Limb (tissue), 2 donors: Measurements from ENCODE around the gene GDPD5.

Source experiments
- DNase-seq, 2 donors: peaks; one replicate each; pipeline ENCODE4 v3.0.0-alpha.2; 2016; ENCODE audit errors: extremely low spot score in 2 of 2

GDPD5 gene

DNA sequence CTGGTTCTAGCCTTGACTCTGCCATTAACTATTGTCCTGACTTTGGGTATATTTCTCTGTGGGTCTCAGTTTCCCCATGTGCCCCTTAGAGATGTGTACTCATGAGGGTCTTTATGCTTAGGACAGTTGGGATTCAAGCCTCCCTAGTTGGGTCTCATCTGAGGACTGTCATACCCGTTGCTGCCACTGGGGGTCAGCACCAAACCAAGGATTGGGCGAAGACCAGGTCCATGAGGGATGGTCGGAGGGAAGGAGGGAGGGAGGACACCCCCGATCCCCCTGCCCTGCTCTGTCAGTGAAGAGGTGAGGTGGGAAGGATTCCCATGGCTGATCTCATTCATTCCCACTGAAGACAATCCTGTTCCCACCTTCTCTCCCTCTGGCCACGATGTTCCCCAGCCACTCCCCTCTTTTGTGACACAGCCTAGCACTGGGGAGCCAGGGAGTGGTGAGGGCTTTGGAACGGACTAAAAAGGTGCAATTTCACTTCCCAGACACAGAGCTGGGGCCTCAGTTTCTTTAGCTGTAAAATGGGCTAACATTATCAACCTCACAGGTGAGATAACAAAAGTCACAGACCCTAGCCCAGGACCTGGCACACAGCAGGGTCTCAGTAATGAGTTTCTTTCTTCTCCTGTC, 80.3 kb downstream of the GDPD5 start:
- DNase-seq = peak; percentile 48 to 86

DNA sequence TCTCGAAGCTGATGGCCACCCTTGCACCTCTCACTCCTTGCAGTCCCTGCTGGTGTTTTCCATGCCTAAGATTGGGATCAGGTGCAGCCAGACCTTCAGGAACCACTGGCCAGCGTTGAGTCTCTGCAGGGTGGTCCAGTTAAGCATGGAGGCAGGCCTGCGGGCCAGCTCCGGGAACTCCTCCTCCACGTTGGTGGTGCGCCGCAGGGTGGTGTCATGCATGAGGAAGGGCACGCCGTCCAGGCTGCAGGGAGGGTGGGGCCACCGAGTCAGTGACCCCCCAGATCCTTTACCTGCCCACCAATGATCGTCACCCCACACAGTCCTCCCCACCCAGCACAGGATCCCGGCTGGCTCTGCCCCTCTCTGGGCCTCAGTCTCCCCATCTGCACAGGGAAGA, 82.7 kb downstream of the GDPD5 start:
- DNase-seq = no peak

DNA sequence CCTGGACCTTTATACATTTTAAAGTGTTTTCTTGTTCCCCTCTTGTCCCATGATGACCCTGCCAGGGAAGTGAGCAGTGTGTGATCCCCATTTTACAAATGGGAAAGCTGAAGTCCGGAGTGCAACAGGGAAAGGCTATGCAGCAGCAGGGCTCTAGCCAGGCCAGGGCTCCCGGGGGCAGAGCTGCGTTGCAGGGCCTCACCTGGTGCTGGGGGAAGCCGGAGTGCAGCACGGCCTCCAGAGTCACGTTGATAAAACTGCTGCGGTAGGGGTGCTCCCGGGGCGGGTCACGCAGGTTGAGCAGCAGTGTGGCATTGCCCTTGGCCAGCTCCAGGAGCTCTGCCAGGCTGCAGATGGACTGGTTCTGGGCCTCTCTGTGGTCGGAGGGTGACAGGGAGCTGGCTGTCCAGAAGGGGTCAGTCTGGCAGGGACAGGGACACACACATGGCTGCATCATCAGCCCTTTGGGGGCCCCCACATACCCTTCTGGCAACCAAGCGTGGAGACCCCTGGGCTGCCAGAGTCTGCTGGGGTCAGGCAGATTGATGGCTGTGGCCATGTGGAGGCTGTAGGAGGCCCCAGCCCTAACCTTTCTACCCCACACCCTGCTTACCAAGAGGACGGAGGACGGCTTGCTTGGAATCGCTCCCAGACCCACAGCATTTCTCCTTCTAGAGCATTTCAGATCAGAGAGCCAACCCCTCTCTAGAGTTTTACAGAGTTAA, 83.4 kb downstream of the GDPD5 start:
- DNase-seq = no peak

DNA sequence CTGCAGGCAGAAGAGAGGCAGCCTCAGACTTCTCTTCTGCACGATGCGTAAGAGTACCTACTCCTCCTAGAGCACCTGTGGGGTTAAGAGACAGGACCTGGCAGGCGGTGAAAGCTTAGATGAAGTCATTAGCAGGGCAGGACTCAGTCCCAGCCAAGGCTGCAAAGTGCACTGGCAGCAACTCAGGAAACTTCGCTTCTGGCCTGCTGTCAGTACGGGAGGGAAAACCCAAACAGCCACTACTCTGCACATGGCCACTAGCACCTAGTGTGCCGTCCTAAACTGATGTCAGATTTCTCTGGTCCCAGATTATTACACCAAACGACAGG, 84.0 kb downstream of the GDPD5 start:
- DNase-seq = no peak

DNA sequence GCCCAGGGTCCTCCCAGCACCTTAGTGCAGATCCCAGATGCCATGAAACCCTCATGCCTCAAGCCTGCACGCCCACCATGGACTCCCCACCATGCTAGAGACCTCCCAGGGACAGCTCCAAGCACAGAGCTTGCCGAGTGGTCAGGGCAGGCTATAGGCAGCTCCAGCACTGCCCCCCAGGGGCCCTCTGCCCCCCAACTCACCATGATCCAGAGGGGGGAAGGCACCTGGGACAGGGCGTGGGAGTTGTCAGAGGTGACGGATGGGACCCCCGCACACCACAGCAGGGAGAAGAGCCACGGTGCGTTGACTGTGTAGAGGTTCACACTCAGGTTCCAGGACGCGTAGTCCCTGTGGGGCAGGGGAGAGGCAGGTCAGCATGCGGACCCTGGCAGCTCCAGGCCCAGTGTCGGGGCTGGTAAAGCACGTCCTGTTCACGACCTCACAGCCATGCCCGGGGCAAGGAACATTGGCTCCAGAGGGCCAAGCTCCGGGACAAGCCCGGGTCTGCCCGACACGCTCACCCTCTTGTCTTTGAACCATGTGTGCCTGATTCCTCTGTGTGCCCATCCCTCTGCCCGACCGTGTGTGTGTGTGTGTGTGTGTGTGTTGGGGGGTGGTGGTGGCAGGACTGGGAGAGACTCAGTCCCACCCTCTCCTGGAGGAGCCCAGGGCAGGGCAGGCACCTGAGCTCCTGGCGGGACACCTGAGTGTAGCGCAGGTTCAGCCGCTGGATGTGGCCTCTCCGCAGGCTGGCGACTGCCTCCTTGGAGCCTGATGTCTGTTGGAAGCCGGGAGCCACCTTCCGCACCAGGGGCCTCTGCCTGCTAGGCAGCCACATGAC, 84.6 kb downstream of the GDPD5 start:
- no peak for DNase-seq

DNA sequence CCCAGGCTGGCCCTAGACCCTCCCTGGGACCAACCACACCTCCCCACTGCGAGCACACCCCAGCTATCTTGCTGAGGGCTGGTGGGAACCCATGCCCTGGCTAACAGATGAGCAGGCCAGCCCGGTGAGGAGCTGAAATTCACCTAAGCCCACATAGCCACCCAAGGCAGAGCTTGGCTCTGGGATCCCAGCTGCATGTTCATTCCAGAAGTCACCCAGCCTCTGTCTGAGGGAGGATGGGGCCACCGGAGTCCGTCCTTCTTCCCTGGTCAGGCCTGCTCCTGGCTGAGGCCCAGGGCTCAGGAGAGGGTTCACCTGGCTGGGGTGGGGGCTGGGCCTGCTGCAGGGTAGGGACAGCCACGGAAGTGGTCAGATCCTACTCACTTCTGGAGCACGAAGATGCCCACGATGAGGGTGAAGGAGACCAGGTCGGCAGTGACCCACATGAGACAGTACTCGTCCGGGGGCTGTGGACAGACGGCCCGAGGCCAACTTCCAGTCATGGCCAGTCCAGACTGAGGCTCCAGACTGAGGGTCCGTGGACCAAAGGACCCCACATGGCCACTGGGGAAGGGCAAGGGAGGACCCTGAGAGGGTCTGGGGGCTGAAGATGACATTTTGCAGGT, 86.1 kb downstream of the GDPD5 start:
- DNase-seq = no peak

DNA sequence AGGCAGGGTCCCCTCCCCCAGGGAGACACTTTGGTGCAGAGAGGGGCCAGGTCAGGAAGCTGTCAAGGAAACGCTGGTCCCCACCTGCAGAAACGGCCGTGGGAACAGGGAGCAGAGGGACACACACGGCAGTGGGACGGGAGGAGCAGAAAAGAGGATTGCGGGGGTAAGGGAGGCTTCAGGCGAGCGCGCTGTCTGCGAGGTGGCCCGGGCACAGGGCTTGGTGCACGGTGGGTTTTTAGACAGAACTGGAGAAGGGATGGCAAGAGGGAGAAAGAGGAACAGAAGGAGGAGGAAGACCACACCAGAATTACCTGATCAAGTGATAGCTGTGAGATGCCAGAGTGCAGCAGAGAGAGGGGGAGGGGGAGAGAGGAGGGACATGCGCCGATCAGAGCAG, 86.7 kb downstream of the GDPD5 start:
- DNase-seq = no peak

DNA sequence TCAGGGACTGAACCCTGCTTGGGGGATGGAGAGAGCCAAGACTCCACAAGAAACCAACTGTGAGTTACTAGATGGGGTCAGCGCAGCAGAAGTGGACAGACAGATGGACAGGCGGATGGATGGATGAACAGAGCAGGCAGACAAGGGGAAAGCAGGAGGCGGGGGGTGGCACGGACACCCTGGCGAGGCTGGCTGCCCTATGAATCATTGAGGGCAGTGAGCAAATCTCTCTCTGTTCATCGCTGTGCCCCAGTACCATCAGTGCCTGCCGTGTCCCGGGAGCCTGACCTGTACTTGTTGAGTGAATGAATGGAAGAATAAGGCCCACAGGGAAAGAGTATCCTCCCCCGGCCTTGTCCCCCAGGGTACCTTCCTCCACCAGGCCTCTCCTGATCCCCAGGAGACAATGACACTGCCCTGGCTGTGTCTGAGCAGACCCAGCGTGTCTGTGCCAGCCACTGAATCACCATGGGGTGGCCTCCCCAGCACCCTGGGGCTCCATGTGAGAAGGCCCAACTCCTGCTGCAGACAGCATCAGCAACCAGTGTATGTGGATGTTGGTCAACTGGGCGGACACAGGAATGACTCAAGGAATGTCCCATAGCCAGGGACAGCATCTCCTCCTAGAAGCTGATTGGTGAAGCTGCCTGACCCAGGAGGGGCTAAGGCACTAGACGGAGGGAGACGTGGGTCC, 87.6 kb downstream of the GDPD5 start:
- no peak for DNase-seq

DNA sequence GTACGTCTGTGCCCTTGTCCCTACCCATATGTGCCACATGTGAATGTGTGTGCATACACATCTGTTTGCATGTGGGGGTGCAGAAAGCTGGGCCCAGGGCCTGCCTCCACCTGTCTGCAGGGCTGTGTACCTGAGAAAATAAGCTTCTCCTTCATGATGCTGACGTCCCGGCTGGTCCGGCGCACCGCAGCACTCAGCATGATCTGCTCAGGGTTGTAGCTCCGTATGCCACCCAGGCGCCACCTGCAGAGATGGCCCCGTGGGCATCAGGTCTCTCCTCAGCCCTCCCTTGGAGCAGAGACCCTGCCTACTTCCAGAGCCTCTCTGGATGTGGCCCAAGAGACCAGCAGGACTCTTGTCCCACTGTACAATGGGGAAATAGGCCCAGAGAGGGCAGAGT, 88.9 kb downstream of the GDPD5 start:
- DNase-seq = no peak

DNA sequence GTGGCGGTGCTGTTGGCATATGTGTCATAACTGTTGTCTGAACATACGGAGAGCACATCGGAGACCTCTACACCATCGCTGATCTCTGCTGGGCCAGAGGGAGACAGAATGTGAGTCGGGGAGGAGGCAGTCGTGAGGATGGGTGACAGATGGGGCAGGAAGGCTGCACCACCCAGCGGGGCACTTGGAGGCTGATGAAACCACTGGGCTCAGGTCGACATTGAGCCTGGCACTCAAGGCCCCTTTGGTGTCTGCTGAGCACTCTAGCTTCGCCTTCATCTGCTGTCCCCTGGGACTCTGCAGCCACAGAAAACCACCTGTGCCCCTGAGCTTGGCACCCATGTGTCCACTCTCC, 90.2 kb downstream of the GDPD5 start:
- DNase-seq = no peak

DNA sequence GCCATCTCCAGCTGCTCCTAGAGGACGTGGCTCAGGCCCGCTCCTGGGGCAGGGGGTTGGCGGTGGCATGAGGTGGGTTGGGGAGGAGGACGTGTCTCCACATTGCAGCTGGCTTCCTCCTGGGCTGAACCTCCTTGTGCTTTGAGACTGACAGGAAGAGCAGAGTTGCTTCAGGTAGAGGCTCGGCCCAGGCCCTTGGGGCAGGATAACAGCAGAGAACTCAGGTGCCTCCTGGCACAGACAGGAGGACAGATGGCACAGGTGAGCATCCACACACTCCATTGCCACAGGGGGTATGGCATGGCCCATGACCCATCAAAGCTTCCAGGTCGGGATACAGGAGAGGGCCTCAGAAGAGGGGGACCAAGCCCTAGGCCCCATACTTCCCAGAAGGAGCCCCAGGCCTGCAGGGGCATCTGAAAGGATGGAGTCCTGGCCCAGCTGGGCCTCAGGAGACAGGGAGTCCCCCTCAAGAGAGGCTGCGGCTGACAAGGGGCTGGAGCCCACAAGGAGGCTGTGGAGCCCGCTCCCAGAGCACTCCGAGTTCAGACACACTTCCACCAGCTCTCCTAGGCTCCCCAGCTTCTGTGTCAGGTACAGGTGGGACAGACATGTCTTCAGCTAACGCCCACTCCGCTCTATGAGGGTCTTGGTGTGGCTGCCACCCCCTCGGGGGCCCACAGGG, 90.7 kb downstream of the GDPD5 start:
- DNase-seq = no peak

DNA sequence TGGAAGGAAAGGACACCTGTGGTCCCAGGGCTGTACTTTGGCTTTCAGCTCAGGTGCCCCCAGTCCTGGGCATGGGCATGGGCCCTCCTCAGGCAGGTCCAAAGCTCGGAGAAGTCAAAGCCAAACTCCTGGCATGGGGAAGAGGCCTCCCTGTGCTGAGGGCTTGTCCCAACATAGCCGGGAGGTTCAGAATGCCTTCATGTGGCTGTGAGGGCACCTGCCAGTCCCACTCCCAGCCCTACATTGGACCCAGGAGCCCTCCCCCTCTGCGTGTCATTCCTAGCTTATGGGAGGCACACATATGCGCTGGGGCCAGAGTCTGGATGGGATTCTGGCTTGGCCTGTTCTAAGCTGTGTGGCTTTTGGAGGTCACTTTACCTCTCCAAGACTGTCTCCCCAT, 91.7 kb downstream of the GDPD5 start:
- DNase-seq = no peak

DNA sequence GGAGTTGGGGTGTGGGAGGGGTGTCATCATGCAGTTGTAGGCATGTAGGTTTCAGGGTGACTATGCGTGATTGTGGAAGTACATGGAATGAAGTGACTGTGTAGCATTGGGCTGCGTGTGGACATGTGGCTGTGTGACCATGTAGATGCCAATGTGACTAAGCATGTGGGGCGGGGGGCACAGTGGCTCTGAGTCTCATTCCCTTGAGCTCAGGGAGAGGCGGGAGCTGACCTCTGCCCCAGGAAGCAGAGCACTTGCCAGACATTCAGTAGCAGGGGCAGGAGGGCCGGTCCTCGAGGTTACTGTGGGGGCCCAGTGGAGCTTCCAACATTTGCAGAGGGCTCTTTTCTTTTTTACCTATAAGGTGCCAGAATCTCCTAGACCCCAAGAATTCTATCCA, 92.3 kb downstream of the GDPD5 start:
- DNase-seq = no peak

DNA sequence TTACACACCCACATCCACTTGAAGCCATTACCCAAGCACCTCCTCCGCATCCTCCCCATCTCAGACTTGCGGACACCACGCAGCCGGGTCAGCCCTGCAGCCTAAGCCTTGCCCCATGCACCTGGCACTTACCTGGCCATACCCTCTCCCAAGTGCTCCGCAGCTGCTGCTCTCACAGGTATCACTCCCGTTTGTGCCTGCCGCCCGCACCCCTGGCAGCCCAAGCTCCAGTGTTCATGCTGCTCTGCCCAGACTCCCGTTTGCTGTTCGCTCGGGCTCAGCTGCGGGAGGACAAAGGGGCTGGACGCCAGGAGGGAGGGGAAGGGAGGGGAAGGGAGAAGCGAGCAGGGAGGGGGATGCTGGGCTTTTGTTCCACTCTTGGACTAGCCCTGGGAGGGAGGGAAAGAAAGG, 92.8 kb downstream of the GDPD5 start, which contains the start of gene KLHL35:
KLHL35 (minus strand) TSS at position 293 of the 411 bp plus-strand sequence. CDS start 2,574 bp downstream, outside the sequence.
- peak in 1 of 2 donors; percentile 62 for DNase-seq

DNA sequence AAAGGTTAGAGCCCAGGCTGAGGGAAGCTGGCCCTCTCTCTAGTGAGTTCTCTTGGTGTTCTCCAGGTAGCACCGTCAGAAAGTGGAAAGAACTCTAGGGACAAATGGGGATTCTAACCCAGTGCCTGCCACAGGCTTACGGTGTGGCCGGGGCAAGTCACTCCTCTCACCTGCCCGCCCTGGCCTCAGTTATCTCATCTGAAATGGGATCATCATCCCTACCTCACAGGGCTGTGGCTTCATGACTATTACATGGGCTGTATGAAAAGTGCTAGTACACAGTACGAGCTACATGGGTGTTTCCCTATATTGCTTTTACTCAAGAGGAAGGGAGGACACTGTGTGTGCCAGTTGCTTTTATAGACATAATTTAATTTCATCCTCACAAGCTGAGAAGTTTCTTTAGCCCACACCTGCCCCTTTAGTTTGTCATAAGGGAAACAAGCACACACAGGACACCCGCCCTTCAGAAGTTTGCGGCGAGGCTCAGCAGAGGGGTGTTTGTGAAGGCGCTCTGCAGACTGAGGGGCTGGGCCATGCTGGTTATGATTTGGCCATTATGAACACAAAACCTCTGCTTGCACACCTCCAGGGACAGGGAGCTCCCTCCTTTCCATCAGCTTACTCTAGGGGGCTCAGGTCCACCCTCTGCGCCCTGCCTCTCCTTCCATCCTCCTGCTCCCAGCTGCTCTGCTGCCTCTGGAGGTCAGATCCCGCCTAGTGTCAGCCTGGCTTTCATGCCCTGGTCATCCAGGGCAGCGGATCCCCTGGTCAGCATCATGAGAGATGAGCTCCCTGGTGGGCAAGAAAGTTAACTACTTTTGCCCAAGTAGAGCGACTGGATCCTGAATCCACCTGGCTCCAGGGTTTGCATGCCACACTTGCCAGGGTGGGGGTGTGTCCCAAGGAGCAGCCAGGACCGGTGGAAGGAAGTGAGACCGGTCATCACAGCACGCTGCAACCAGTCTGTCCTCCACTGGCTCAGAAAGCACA, 93.9 kb downstream of the GDPD5 start:
- DNase-seq = no peak

DNA sequence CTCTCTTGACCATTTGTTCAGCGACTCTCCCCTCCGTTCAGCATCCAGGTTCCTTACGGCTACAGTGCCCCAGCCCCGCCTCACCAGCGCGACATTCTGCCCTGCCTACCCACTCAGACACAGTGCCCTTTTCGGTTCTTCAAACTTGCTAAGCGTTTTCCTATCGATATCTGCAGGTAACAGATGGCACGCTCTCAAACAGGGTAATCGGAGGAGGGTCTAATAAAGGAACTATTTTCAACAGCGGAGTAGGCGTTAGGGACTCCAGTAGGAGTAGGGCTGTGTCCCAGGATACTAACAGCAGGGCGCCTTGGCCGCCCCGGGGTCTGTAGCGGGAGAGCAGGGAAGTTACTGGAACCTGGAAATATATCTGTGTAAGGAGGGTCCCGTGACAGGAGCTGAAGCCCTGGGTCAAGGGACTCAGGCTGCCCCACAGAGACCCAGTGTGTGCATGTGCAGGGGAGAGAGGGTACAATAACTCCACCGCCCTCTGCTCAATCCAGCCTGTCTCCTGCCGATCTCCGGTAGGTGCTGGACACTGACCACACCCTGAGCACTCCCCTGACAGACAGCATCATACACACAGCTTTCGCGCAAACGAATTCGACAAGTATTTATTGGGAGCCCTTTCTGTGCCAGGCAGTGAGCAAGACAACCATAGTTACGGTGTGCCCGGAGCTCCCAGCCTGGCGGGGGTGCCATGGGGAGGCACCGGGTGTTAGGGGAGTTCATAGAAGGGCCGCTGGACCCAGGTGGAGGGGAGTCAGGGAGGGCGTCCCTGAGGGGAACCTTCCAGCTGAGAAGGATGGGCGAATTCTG, 94.8 kb downstream of the GDPD5 start:
- DNase-seq = no peak

DNA sequence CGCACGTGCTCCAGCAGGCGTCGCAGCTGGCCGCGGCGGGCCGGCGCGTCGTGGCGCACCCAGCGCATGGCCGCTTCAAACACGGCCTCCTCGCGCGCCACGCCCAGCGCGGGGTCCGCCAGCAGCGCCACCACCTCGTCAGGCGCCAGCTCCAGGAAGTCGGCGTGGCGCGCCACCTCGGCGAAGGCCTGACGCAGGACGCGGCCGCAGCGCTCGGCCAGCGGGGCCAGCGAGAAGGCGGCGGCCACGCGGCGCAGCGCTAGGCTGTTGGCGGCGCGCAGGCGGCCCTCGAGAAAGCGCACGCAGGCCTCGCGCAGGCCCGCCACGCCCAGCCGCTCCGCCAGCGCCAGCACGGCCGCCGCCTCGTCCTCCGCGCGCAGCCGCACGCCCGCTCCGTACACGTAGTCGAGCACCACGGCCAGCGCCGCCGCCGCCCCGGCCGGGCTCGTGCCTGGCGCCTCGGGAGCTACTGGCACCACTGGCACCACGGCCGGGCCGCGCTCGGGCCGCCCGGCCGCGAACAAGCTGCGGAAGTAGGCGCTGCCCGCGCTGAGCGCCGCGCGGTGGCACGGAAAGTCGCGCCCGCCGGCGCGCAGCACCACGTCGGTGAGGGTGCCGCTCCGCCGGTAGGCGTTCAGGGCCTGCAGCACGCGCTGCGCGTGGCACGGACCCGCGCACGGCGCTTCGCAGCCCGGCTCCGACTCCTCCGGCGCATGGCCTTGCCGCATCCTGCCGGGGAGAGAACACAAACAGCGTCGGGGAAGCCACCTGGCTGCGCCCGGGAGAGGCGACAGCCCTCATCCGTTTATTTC, 95.6 kb downstream of the GDPD5 start:
- DNase-seq = peak; percentile 34 to 84

DNA sequence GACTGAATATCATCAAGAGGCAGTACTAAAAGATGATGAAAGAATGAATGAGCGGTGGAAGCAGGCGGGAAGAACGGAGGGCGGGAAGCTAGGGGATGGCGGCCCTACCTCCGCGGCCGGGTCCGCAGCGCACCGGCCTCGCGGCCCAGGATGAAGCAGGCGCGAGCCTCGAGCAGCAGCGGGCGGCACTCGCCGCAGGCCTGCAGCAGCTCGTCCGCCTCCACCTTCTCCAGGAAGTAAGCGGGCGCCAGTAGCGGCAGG, 96.2 kb downstream of the GDPD5 start:
- no peak for DNase-seq
